GM21367 (cell line): Measurements from ENCODE around the gene CD58.

Source experiments
- ATAC-seq: cut with Tn5 transposase; IDR thresholded peaks from one replicate; pipeline ENCODE4 v1.9.1; 2021; ENCODE audit not compliant: unreplicated experiment

Gene CD58

GRCh38 chr1:116494353-116494692, 76.5 kb downstream of the CD58 start:
- ATAC-seq = no peak

DNA sequence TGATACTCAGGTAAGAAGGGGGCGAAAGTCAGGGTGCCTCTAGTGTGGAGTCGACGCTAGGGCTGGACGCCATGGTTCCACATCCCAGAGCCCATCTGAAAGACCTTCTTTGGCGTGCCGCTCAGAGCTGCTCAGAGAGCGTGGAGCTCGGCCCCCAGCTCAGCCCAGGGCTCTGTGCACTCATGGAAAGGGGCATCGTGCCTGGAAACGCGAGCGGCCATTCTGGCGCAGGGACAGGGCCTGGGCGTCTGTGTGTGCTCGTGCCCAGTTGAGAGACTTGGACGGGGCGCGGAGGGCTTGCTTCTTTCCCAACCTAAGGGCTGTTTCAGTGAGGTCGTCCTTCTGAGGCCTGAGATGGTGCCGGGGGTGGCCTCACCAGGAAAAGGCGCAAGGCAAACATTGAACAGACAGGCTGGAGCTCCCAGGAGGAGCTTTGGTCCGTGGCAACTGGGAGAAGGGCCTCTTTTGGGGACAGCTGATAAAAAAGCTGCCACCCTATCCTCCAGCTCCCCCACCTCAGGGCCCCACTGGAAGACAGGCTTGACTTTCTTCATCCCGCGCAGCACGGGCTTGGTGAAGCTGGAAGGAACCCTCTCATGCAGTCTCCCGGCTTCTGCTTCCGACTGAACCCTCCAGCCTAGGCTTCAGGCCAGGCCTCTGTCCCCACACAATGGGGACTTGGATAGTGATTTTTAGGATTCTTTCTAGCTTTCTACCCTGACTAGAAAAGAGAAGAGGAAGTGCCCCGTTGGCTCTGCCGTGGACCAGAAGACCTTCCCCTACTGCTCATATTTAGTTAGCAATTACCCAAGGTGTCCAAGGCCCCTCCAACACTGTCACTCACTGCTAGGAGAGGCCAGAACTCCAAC, 77.1 kb downstream of the CD58 start:
- ATAC-seq = no peak

DNA sequence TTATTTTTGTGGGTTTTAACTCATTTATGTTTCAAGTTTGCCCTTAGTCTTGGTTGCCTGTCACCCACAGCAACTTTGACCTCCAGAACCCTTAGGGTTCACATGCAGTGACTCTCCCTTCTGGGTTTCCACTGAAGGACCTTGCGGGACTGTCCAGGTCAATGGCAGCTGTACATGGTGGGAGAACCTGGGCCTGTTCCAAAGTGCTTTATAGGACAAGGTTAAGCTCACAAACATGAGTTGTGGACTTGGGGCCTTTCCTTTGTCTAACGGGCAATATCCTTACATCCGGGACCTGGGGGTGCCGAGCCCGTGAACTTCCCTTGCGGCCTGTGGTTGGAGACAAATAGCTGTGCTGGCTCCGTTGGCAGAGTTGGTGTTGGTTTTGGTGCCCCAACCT, 77.8 kb downstream of the CD58 start:
- no peak for ATAC-seq

- ATAC-seq = no peak
Observed at GRCh38 chr1:116492358-116492811, 78.4 kb downstream of the CD58 start.

DNA sequence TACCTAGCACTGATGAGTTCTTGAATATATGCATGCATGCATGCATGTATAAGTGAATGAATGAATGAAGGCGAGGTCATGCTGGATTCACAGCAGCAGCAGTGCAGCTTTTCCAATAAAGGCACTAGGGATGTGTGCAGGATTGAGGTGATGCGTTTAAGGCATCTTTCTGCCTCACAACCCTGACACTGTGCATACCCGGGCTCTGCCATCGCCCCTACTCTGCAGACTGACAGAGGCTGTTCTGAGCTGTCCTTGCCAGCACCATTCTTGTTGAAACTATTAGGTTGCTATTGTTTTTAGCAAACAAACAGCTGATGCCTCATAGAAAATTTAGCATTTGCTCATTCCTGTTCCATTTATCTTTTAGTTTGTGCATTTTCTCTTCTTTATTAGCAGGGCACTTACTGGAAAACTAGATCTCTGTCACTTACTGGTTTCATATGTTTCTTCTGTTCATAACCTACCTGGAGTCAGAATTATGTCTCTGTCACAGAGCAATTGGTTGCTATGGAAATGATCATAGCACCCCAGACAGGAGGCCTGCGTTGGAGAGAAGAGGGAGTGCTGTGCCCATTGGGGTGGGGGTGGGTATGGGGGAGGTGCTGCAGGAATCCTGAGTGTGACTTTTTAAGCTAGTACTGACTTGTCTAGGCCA, 79.0 kb downstream of the CD58 start:
- no peak for ATAC-seq

GRCh38 chr1:116490588-116490987, 80.2 kb downstream of the CD58 start:
- no peak for ATAC-seq

- ATAC-seq = no peak
Observed at GRCh38 chr1:116489231-116489697, 81.6 kb downstream of the CD58 start.

DNA sequence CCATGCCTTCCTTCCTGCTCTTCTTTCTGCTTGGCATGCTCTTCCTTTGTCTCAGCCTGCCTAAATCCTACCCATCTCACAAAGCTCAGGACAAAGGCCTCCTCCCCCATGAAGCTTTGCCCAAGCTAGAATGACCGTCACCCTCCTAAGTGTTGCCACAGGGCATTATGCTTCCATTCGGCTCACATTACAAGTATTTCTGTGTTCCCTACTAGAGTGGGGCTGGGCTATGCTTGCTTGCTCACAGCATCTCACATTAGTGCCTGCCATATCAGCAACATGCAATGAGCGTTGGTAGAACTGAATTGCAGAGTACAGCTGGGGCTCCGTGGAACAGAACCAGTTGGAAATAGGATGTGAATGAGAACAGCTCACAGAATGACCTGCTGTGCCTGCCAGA, 82.8 kb downstream of the CD58 start:
- ATAC-seq = no peak

DNA sequence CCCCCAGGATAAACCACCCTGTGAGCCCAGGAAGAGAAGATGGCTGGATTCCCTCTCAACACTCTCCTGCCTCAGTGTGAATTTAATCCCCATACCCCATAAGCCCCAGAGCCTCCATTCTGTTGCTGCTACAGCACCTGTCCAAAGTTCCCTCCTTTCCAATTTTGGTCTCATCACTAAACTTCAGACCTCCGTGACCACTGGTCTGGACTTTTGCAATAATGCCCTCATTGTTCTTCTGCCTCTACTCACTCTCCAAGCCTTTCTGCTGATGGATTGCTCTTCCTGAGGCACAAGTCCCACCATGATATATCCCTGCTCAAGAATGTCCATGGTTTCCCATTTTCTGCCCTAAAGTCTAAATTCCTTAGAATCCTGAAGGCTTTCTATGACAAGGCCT, 83.2 kb downstream of the CD58 start:
- no peak for ATAC-seq

DNA sequence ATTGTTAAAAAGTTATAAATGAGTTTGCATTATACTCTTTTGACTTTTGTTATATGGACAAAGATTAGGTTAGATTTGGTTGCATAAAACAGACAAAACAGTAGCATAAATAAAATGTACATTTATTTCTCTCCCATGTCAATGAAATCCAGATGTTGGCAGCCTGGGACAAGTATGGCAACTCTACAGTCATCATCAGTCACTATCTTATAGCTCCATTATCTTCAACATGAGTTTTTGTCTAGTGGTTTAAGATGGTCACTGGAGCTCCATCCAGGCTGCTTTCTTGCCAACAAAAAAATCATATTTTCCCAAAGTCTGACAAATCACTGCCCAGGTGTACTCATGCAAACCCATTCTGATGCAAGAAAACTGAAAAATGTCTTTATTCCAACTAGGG, 83.8 kb downstream of the CD58 start:
- ATAC-seq = no peak

DNA sequence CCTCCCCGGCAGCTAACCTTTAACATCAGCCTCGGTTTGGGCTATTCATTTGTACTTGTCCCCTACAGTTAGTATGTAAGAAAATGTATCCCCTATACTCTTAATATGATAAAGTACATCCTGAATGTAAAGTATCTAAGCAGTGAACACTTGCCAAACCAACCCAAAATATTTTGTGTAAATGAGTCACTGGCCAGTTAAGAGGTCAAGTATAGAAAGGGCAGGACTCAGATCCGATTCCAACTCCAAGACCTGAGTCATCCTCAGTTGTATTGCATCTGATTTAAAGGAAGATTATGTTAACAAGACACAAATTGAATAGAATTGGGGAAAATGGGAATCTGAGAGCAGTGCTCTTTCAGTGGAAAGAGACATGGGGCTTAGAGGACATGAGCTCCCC, 84.4 kb downstream of the CD58 start:
- ATAC-seq = no peak

DNA sequence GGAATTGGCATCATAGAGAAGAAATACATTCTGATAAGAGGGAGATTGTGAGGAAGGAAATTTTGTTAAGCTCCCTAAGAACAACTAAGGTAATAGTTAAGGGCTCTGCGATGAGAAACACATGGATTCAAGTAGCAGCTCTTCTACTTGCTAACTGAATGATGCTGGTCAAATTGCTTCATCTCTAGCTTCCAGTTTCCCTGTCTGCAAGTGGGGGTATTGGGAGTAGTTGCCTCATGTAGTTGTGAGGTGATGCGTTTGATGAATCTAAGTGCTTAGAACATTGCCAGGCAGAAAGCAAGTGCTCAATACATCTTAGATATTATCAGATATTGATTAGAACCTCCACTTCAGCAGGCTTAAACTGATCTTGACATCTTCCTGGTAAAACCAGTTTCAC, 84.8 kb downstream of the CD58 start:
- ATAC-seq = no peak

GRCh38 chr1:116485071-116485735, 85.6 kb downstream of the CD58 start:
- peak; percentile 75 for ATAC-seq

DNA sequence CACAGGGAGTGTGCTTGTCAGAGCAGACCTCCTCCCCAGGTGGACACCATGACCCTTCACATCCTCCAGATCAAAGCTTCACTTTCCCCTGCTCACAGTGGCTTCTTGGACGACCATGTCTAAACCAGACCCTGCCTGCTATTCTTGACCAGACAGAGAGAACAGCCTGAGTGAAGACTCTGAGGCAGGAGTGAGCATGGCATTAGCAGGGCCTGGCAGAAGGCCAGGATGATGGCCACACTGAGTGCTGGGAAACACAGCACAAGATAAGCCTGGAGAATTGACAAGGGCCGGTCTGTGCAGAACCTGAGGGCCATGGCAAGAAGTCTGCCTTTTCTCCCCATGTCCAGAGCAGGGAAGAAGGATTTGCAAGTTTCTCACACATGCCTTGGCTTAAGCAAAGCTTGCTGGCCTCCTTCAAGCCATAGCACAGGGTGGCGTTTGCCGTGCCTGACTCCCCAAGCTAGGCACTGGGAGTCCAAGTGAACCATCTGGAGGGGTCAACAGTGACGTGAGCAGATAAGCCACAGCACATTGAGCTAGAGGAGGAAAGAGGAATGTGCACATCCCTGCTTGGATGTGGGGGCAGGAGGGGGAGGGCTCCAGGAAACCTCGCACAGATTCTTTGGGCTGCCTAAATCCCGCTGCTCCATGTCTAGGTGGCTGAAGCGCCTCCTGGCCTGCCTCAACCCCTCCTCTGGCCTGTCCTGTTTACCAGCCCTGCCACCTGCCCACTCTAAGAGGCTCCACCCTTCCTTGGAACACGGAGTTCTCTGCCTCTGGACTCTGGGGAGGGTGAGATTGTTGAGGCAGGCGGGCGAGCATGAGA, 87.1 kb downstream of the CD58 start:
- no peak for ATAC-seq

GRCh38 chr1:116482490-116482889, 88.3 kb downstream of the CD58 start:
- ATAC-seq = no peak

- no peak for ATAC-seq
Observed at GRCh38 chr1:116481934-116482333, 88.9 kb downstream of the CD58 start.

- no peak for ATAC-seq
Observed at GRCh38 chr1:116478621-116479020, 92.2 kb downstream of the CD58 start.

GRCh38 chr1:116477429-116477828, 93.4 kb downstream of the CD58 start:
- no peak for ATAC-seq

GRCh38 chr1:116476321-116476720, 94.5 kb downstream of the CD58 start:
- no peak for ATAC-seq

GRCh38 chr1:116475850-116476218, 95.0 kb downstream of the CD58 start:
- ATAC-seq = no peak
